B cell (primary cell): Measurements from ENCODE around the gene TPRG1L. TPM values are rescaled to one million over a fixed set of nuclear protein-coding genes. Genes with fewer than 3 reads are reported as not detected.
A peak's percentile ranks its signal among the peaks of the same experiment; 100 is the strongest.

Experiments used
- ATAC-seq: fragments of 200-7000 bp; cut with Tn5 transposase; one replicate; pipeline ENCODE4 v1.10.0; 2021; ENCODE audit warnings: low read depth, mild to moderate bottlenecking, moderate number of reproducible peaks, moderate library complexity
- CTCF ChIA-PET: fragments of 350-600 bp; sonication (Branson Sonifier 250); formaldehyde crosslinking; loops from one replicate; lab custom pipeline; 2021; ENCODE audit warnings: antibody characterized with exemption, inconsistent platforms; lab: Charles Lee
- POLR2A ChIA-PET: fragments of 350-600 bp; sonication (Branson Sonifier 250); formaldehyde crosslinking; loops from one replicate; lab custom pipeline; 2021; ENCODE audit warnings: antibody characterized with exemption; lab: Charles Lee
- DNase-seq: peaks from one replicate; pipeline ENCODE4 v3.0.0; 2013
- H2AFZ ChIP-seq: 2 replicates; pipeline ENCODE4 v1.6.1; 2012; ENCODE audit warnings: mild to moderate bottlenecking, low read depth, low read length; ENCODE audit not compliant: insufficient read depth, poor library complexity, severe bottlenecking
- H3K27ac ChIP-seq, 2 donors: 1 replicate in 1 of 2; 2 replicates in 1 of 2; pipeline ENCODE4 v1.5.1; 2012 to 2013; ENCODE audit warnings: low read length in 2 of 2, mild to moderate bottlenecking in 2 of 2, moderate library complexity in 1 of 2
- H3K27me3 ChIP-seq, 4 experiments: fragments of 200-600 bp in 1 of 4; sonication (generic) in 1 of 4; replicated peaks in 1 of 4; 1 replicate in 2 of 4; 2 replicates in 2 of 4; pipeline versions ENCODE4 v1.6.1 to v1.7.0; 2013 to 2016; ENCODE audit warnings: low read length in 3 of 4, mild to moderate bottlenecking in 2 of 4, mixed read lengths in 1 of 4, moderate library complexity in 1 of 4; ENCODE audit not compliant: insufficient read depth in 4 of 4, control insufficient read depth in 3 of 4; ENCODE audit errors: control extremely low read depth in 1 of 4
- H3K36me3 ChIP-seq, 2 experiments: replicated peaks in 1 of 2; 1 replicate in 1 of 2; 2 replicates in 1 of 2; pipeline versions ENCODE4 v1.6.1 to v1.7.1; 2013; ENCODE audit warnings: low read length in 1 of 2; ENCODE audit not compliant: insufficient read depth in 2 of 2, control insufficient read depth in 1 of 2; ENCODE audit errors: control extremely low read depth in 1 of 2, extremely low read depth in 1 of 2
- H3K4me1 ChIP-seq, 2 donors: fragments of 200-600 bp in 1 of 2; sonication (generic) in 1 of 2; 1 replicate in 1 of 2; 2 replicates in 1 of 2; pipeline versions ENCODE4 v1.5.1 to v1.6.1; 2013 to 2017; ENCODE audit warnings: low read length in 2 of 2; ENCODE audit not compliant: control insufficient read depth in 2 of 2, insufficient read depth in 2 of 2
- H3K4me2 ChIP-seq: replicated peaks from 2 replicates; pipeline ENCODE3; 2012; ENCODE audit warnings: mild to moderate bottlenecking, low read depth, low read length; ENCODE audit not compliant: poor library complexity, severe bottlenecking
- H3K4me3 ChIP-seq, 5 experiments: fragments of 200-600 bp in 1 of 5; sonication (generic) in 1 of 5; 1 replicate in 3 of 5; 2 replicates in 2 of 5; pipeline versions ENCODE4 v1.5.1 to v1.7.0; 2011 to 2016; ENCODE audit warnings: low read length in 4 of 5, mild to moderate bottlenecking in 4 of 5, low read depth in 2 of 5, control low read depth in 1 of 5, moderate library complexity in 1 of 5; ENCODE audit not compliant: insufficient read depth in 1 of 5; ENCODE audit errors: control extremely low read depth in 1 of 5, extremely low read depth in 1 of 5
- H3K79me2 ChIP-seq: fragments of 200-600 bp; sonication (generic); one replicate; pipeline ENCODE4 v1.6.0; 2016; ENCODE audit warnings: low read length; ENCODE audit not compliant: control insufficient read depth, insufficient read depth
- H3K9ac ChIP-seq: fragments of 200-600 bp; sonication (generic); 2 replicates; pipeline ENCODE4 v1.6.1; 2017; ENCODE audit warnings: mild to moderate bottlenecking, low read length, moderate library complexity
- H3K9me3 ChIP-seq, 3 donors: one replicate each; pipeline versions ENCODE4 v1.6.1 to v1.7.1; 2013; ENCODE audit warnings: low read length in 2 of 3; ENCODE audit not compliant: control insufficient read depth in 2 of 3, insufficient read depth in 1 of 3; ENCODE audit errors: control extremely low read depth in 1 of 3
- H4K20me1 ChIP-seq: 2 replicates; pipeline ENCODE4 v1.6.0; 2012; ENCODE audit warnings: mild to moderate bottlenecking, low read length; ENCODE audit not compliant: insufficient read depth, control insufficient read depth, poor library complexity, severe bottlenecking
- H3K27ac Mint-ChIP-seq: one replicate; pipeline ENCODE4 v1.8.0; 2021; ENCODE audit warnings: mixed read lengths
- H3K27me3 Mint-ChIP-seq: one replicate; pipeline ENCODE4 v1.8.0; 2021; ENCODE audit warnings: mixed read lengths
- H3K4me1 Mint-ChIP-seq: one replicate; pipeline ENCODE4 v1.8.0; 2021; ENCODE audit warnings: mixed read lengths
- H3K4me3 Mint-ChIP-seq: one replicate; pipeline ENCODE4 v1.8.0; 2021; ENCODE audit warnings: mixed read lengths
- H3K9me3 Mint-ChIP-seq: one replicate; pipeline ENCODE4 v1.8.0; 2022; ENCODE audit warnings: mixed read lengths; ENCODE audit not compliant: insufficient read depth
- EZH2 ChIP-seq: IDR thresholded peaks from 2 replicates; pipeline ENCODE4 v1.6.1; 2012; ENCODE audit warnings: borderline replicate concordance, low read depth, mild to moderate bottlenecking, moderate library complexity, low read length; ENCODE audit not compliant: insufficient read depth, poor library complexity, severe bottlenecking
- WGBS: methylation state at CpG from one replicate; pipeline ENCODE4 v1.1.5; 2013; ENCODE audit warnings: missing lambda C conversion rate; ENCODE audit not compliant: insufficient coverage; 5-methylcytosine and 5-hydroxymethylcytosine counted together
- intact Hi-C: fragments of 100-400 bp; cut with micrococcal nuclease; formaldehyde crosslinking; loops from one replicate; pipeline ENCODE4 v1.10.0; 2022
- polyA plus RNA-seq: library from polyadenylated mRNA; depleted of rRNA; stranded (reverse); fragments of >200 nt; gene quantifications from 2 replicates; pipeline ENCODE4 v1.2.3, GENCODE V29; 2012
- total RNA-seq, 2 donors: library from RNA; stranded (reverse); fragments of 120-200 nt in 1 of 2; gene quantifications; 1 replicate in 1 of 2; 2 replicates in 1 of 2; pipeline versions ENCODE4 v1.2.3 to v1.2.4, GENCODE V29; 2013 to 2022
- TF ChIP-seq, protein P1 (sequence below): fragments of 200-600 bp; IDR thresholded peaks from one replicate; pipeline ENCODE4 v1.8.0; 2022; ENCODE audit warnings: antibody characterized with exemption, mild to moderate bottlenecking

The TPRG1L gene
- total and polyA plus RNA-seq, 2 donors (not counting 1 experiment from before 2014, with no cell fraction given), result 19.5 to 48.6 TPM

DNA sequence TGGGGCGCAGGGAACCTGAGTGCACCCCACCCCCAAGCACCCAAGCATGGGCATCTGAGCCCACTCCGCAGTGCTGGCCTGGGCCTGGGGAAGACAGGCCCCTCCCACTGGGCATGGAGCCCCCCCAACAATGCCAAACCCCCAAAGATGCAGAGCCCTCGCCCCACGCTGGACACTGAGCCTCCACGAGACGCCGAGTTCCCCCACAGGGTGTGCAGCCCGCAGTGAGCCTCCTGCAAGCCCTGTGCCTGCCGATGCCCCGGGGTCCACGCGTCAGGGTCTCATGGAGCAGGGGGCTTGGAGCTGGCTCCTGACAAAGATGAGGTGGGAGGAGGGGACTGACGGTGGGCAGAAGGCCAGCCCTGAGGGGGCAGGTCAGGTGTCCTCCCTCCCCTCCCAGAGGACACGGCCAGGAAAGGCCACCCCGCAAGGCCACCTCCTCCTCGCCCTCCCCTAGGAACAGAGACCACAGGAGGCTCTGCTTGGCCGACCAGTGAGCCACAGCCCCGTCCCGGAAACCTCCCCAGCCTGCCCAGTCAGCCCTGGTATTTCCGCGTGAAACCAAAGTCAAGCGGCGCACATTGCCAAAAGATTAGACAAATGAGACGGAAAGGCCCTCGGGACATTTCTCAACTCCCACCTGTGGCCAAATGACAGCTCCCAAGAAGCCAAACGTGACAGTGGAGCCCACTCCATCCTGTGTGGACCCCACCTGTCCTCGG, 46.9 kb upstream of the TPRG1L start:
- 44% methylated on average over 23 of the region's 27 CpGs for WGBS
- H3K4me3 ChIP-seq, result no peak overlapping the region
- no peak overlapping the region for H2AFZ ChIP-seq
- no peak overlapping the region for H3K27ac ChIP-seq
- ATAC-seq (no peak), DNase-seq (no peak)
- peak overlapping the region; percentile 33 for H3K4me2 ChIP-seq
- H3K9me3 Mint-ChIP-seq, result no peaks in the 10 kb centered on the region
- TF ChIP-seq, protein P1, sequence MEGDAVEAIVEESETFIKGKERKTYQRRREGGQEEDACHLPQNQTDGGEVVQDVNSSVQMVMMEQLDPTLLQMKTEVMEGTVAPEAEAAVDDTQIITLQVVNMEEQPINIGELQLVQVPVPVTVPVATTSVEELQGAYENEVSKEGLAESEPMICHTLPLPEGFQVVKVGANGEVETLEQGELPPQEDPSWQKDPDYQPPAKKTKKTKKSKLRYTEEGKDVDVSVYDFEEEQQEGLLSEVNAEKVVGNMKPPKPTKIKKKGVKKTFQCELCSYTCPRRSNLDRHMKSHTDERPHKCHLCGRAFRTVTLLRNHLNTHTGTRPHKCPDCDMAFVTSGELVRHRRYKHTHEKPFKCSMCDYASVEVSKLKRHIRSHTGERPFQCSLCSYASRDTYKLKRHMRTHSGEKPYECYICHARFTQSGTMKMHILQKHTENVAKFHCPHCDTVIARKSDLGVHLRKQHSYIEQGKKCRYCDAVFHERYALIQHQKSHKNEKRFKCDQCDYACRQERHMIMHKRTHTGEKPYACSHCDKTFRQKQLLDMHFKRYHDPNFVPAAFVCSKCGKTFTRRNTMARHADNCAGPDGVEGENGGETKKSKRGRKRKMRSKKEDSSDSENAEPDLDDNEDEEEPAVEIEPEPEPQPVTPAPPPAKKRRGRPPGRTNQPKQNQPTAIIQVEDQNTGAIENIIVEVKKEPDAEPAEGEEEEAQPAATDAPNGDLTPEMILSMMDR, result no peak
- no peak for TF ChIP-seq EZH2
- H3K79me2 ChIP-seq, result no peaks in the 10 kb centered on the region
- no peak overlapping the region for H3K27ac Mint-ChIP-seq
- no peaks in the 10 kb centered on the region for H3K27me3 Mint-ChIP-seq
- ChIA-PET POLR2A (no interaction called here), CTCF (interaction anchor here (1.2 kb wide), 1 partner anchor 125 kb away, joined by 3 read pairs; no protein-coding TSS in a partner anchor)
- H3K36me3 ChIP-seq, result no peaks in the 10 kb centered on the region
- H3K9me3 ChIP-seq, result peaks cover 0 to 41% (median 0%) of the 10 kb centered on the region in 3 donors
- no peak overlapping the region for H3K9ac ChIP-seq
- H3K4me1 Mint-ChIP-seq, result peaks cover 7% of the 10 kb centered on the region
- intact Hi-C loops, result loop anchor here (1.0 kb wide), 1 partner anchor 19 kb away; no protein-coding TSS in a partner anchor
- H3K4me3 Mint-ChIP-seq, result no peak overlapping the region
- peaks cover 9 to 16% of the 10 kb centered on the region in 2 donors for H3K4me1 ChIP-seq
- H3K27me3 ChIP-seq, result peaks cover 0 to 3% (median 0%) of the 10 kb centered on the region in 4 experiments
- H4K20me1 ChIP-seq, result no peaks in the 10 kb centered on the region

DNA sequence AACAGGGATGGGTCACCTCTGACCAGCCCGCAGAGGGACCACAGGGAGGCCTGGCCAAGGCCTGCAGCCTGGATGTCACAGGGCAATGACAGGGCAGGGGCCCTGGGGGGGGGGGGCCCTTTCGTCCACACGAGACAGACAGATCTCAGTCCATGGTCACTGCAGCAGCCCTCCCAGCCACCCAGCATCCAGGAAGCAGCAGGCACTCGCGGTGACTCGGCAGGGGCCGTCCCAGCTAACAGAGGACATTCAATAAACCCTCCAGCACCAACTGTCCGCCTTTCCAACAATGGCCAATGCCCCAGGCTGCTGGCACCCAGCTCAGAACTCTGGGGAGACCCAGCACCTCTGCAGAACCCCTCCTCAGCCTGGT, 46.4 kb upstream of the TPRG1L start:
- H3K4me3 ChIP-seq, result no peak overlapping the region
- ChIA-PET CTCF (interaction anchor here (1.2 kb wide), 1 partner anchor 126 kb away, joined by 3 read pairs; no protein-coding TSS in a partner anchor), POLR2A (no interaction called here)
- H3K4me3 Mint-ChIP-seq, result no peak overlapping the region
- no peak overlapping the region for H3K27ac Mint-ChIP-seq
- peaks cover 7% of the 10 kb centered on the region for H3K4me1 Mint-ChIP-seq
- H3K9me3 ChIP-seq, result peaks cover 0 to 41% (median 0%) of the 10 kb centered on the region in 3 donors
- DNase-seq, result no peak
- peak overlapping the region; percentile 33 for H3K4me2 ChIP-seq
- H3K27ac ChIP-seq, result no peak overlapping the region
- 83% methylated on average over 8 of the region's 8 CpGs for WGBS
- no peak overlapping the region for H2AFZ ChIP-seq
- no peak overlapping the region for H3K9ac ChIP-seq
- H4K20me1 ChIP-seq, result no peaks in the 10 kb centered on the region
- H3K27me3 ChIP-seq, result peaks cover 0 to 3% (median 0%) of the 10 kb centered on the region in 4 experiments
- H3K9me3 Mint-ChIP-seq, result no peaks in the 10 kb centered on the region
- intact Hi-C loops, result loop anchor here (1.0 kb wide), 1 partner anchor 19 kb away; no protein-coding TSS in a partner anchor
- H3K4me1 ChIP-seq, result peaks cover 9 to 16% of the 10 kb centered on the region in 2 donors
- H3K36me3 ChIP-seq, result no peaks in the 10 kb centered on the region
- no peaks in the 10 kb centered on the region for H3K27me3 Mint-ChIP-seq
- ATAC-seq, result no peak
- no peaks in the 10 kb centered on the region for H3K79me2 ChIP-seq
- no peak for TF ChIP-seq EZH2
- TF ChIP-seq, protein P1, result no peak
